Esophagus muscularis mucosa (tissue), 4 donors: ENCODE results near the gene STAT4. TPM values are rescaled to one million over a fixed set of nuclear protein-coding genes. Genes with fewer than 3 reads are reported as not detected.

Experiments used
- DNase-seq: peaks from one replicate; pipeline ENCODE4 v3.0.0-alpha.2; 2017; ENCODE audit errors: extremely low spot score
- H3K27ac ChIP-seq, 4 donors: fragments of 200-600 bp; sonication (generic); replicated peaks in 1 of 4; 1 replicate in 3 of 4; 2 replicates in 1 of 4; pipeline ENCODE4 v1.5.1; 2016 to 2019; ENCODE audit warnings: mild to moderate bottlenecking in 1 of 4
- H3K27me3 ChIP-seq, 4 donors: fragments of 200-600 bp; sonication (generic); one replicate each; pipeline versions ENCODE4 v1.5.1 to v1.6.0; 2016 to 2019
- H3K36me3 ChIP-seq, 4 donors: fragments of 200-600 bp; sonication (generic); one replicate each; pipeline ENCODE4 v1.5.1; 2016 to 2019
- H3K4me1 ChIP-seq, 4 donors: fragments of 200-600 bp; sonication (generic); one replicate each; pipeline ENCODE4 v1.5.1; 2016 to 2019
- H3K4me3 ChIP-seq, 4 donors: fragments of 200-600 bp; sonication (generic); 1 replicate in 2 of 4; 2 replicates in 2 of 4; pipeline ENCODE4 v1.5.1; 2016 to 2019; ENCODE audit warnings: mild to moderate bottlenecking in 4 of 4, moderate library complexity in 1 of 4
- H3K9me3 ChIP-seq, 4 donors: fragments of 200-600 bp; sonication (generic); 1 replicate in 3 of 4; 2 replicates in 1 of 4; pipeline ENCODE4 v1.5.1; 2016 to 2019
- EP300 ChIP-seq: sonication (generic); formaldehyde crosslinking; IDR thresholded peaks from one replicate; pipeline ENCODE4 v1.6.1; 2017; ENCODE audit warnings: antibody characterized with exemption
- POLR2A ChIP-seq: fragments of 450-650 bp; IDR thresholded peaks from one replicate; pipeline ENCODE4 v1.6.1; 2017; ENCODE audit warnings: antibody characterized with exemption, moderate library complexity, mild to moderate bottlenecking, low read depth
- POLR2AphosphoS5 ChIP-seq, 2 donors: sonication (generic); formaldehyde crosslinking; IDR thresholded peaks; one replicate each; pipeline ENCODE4 v1.6.1; 2017; ENCODE audit warnings: antibody characterized with exemption in 2 of 2
- WGBS: methylation state at CpG from one replicate; pipeline ENCODE4 v1.1.5; 2018; 5-methylcytosine and 5-hydroxymethylcytosine counted together
- intact Hi-C: fragments of 100-400 bp; cut with DNase I; formaldehyde crosslinking; loops from one replicate; pipeline ENCODE4 v1.15.1; 2023
- total RNA-seq, 4 donors: library from RNA; depleted of rRNA; stranded (reverse); fragments of >200 nt; gene quantifications; one replicate each; pipeline versions ENCODE4 v1.1.0 to v1.2.1, GENCODE V29; 2016
- TF ChIP-seq, protein P1 (sequence below), 3 experiments: fragments of 200-600 bp in 2 of 3; fragments of 450-650 bp in 1 of 3; sonication (generic) in 2 of 3; IDR thresholded peaks; one replicate each; pipeline ENCODE4 v1.5.1; 2017 to 2019; ENCODE audit warnings: antibody characterized with exemption in 3 of 3, mild to moderate bottlenecking in 2 of 3, moderate library complexity in 1 of 3

The STAT4 gene
- total RNA-seq, 4 donors from 2014 or later: 0.26 to 5.4 (median 2.4) TPM

DNA sequence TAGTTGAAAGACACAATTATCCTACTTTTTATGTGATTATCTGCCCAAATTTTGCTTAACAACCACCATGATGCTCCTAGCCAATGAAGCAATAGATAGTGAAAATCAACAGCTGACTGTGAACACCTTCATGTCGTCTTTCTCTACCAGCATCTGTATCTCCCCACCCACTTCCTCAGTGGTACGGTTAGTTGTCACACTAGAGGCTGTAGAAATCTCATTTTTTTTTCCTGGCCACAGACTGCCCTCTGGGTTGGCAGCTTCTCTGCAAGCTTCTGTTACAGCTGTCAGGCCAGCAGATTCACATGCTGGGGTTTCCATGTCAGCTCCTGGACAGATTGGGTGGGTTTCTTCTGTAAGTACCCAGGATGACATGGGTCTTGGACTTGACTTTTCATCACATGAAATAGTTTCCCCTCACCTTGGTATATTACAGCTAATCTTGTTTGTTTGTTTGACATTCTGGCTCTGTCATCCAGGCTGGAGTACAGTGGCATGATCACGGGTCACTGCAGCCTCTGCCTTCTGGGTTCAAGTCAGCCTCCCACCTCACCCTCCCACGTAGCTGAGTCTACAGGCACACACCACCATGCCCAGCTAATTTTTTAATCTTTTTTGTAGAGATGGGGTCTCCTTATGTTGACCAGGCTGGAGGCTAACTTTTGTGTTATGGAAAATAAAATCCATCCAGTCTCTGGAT is 24.3 kb downstream of the STAT4 start:
- WGBS: 57% methylated on average over 4 of the region's 4 CpGs
- H3K4me1 ChIP-seq: no peaks in the 10 kb centered on the region
- H3K36me3 ChIP-seq: no peaks in the 10 kb centered on the region
- DNase-seq: no peak
- H3K9me3 ChIP-seq: no peaks in the 10 kb centered on the region
- TF ChIP-seq POLR2A: no peak
- no peak for TF ChIP-seq EP300
- no peak overlapping the region for H3K4me3 ChIP-seq
- intact Hi-C loops: no loop called here
- H3K27me3 ChIP-seq: no peaks in the 10 kb centered on the region
- H3K27ac ChIP-seq: no peak overlapping the region

DNA sequence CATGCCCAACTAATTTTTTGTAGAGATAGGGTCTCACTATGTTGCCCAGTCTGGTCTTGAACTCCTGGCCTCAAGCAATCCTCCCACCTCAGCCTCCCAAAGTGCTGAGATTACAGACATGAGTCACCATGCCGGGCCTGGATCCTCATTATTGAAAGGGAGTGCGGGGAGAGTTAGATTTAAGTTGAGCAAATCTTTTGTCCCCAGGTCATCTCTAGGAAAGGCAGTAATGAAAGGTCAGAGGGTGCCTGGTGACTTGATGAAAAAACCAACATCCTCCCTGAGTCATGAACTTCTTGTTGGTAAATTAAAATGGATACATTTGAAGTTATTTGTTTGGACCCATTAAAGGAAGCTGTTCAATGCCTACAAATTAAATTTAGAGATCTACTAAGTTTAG is 25.1 kb downstream of the STAT4 start:
- TF ChIP-seq POLR2AphosphoS5 (IDR thresholded peaks at IDR 0.05) (no peak), EP300 (no peak), POLR2A (no peak)
- TF ChIP-seq, protein P1, sequence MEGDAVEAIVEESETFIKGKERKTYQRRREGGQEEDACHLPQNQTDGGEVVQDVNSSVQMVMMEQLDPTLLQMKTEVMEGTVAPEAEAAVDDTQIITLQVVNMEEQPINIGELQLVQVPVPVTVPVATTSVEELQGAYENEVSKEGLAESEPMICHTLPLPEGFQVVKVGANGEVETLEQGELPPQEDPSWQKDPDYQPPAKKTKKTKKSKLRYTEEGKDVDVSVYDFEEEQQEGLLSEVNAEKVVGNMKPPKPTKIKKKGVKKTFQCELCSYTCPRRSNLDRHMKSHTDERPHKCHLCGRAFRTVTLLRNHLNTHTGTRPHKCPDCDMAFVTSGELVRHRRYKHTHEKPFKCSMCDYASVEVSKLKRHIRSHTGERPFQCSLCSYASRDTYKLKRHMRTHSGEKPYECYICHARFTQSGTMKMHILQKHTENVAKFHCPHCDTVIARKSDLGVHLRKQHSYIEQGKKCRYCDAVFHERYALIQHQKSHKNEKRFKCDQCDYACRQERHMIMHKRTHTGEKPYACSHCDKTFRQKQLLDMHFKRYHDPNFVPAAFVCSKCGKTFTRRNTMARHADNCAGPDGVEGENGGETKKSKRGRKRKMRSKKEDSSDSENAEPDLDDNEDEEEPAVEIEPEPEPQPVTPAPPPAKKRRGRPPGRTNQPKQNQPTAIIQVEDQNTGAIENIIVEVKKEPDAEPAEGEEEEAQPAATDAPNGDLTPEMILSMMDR (IDR thresholded peaks at IDR 0.05): no peak
- WGBS: 50% methylated on average over 2 of the region's 2 CpGs
- intact Hi-C loops: no loop called here

DNA sequence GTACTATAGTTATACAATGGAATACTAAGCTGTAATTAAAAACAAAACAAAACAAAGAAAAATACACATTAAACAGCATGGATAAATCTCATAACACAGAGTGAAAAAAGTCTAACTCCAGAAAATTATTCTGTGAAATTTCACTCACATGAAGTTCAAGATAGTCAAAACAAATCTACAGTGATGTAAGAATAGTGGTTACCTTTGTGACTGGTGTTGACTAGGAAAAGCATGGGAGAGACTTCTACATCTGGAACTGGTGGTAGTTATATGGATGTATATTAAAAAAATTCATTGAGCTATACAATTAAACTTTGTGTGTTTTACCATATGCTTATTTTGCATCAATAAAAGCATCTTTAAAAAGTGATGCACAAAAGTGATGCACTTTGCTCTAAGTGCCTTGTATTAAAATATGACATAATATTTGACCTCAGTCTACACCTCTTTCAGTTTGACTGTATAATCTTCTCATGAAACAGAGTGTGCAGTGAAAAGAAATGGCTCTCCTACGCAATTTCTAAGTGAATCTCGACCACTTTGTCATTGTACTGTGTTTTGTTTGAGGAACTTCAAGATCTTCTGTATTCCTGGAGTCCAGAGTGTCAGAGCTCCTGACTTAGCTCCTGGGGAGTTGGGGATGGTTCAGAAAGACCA is 28.0 kb downstream of the STAT4 start:
- no peak for DNase-seq
- intact Hi-C loops: no loop called here
- no peaks in the 10 kb centered on the region for H3K27me3 ChIP-seq

More for the DNA sequence above, 25.1 kb downstream of the STAT4 start:
- Histone ChIP-seq H3K4me1 (no peaks in the 10 kb centered on the region), H3K4me3 (no peak overlapping the region), H3K9me3 (no peaks in the 10 kb centered on the region), H3K27ac (no peak overlapping the region), H3K27me3 (no peaks in the 10 kb centered on the region), H3K36me3 (no peaks in the 10 kb centered on the region)
- DNase-seq: no peak

DNA sequence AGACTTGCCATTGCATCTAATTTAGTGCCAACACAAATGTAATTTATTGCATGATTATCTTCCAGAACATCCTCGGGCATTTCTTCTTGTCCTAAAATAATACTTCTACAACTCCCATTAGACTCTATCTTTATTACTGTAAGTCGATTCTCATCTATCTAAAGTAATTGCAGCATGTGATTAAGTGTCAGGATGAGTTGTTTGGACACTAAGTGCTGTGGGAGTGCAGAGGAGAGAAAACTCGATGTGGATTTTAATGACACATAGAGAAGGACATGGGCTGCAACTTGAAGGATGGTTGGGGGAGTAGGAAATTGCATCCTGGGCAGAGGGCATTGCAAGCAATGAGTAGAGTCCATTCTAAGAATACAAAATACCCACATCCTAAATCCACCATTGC is 33.5 kb downstream of the STAT4 start:
- Histone ChIP-seq H3K27me3 (no peaks in the 10 kb centered on the region), H3K27ac (no peak overlapping the region), H3K9me3 (no peaks in the 10 kb centered on the region), H3K4me1 (no peaks in the 10 kb centered on the region), H3K4me3 (no peak overlapping the region), H3K36me3 (no peaks in the 10 kb centered on the region)
- DNase-seq: no peak
- WGBS: 27% methylated on average over 3 of the region's 3 CpGs
- TF ChIP-seq, protein P1 (IDR thresholded peaks at IDR 0.05): no peak
- no peak for TF ChIP-seq POLR2AphosphoS5 (IDR thresholded peaks at IDR 0.05)
- TF ChIP-seq EP300: no peak
- no peak for TF ChIP-seq POLR2A
- intact Hi-C loops: no loop called here

More for the DNA sequence above, 28.0 kb downstream of the STAT4 start:
- Histone ChIP-seq H3K9me3 (no peaks in the 10 kb centered on the region), H3K36me3 (no peaks in the 10 kb centered on the region), H3K27ac (no peak overlapping the region), H3K4me1 (no peaks in the 10 kb centered on the region), H3K4me3 (no peak overlapping the region)
- TF ChIP-seq, protein P1 (IDR thresholded peaks at IDR 0.05): no peak
- TF ChIP-seq POLR2AphosphoS5 (IDR thresholded peaks at IDR 0.05) (no peak), POLR2A (no peak), EP300 (no peak)
- 91% methylated on average over 2 of the region's 2 CpGs for WGBS

DNA sequence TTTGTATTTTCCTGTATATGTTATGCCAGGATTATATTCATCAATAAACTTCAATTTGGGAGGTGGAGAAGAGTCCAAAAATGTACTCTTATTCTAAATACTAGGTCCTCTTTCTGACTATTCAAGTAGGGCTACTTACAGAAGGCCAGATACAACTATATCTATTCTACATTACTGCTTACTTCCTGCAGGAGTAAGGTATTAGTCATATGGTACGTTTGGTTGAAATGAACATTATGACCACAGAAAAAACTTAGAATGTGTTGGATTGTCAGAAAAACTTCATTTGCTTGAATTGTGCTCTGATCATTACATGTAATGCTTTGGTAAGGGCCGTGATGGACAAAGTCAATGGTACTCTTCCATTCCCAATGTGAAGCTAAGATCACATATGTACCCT is 35.0 kb downstream of the STAT4 start:
- 65% methylated on average over 2 of the region's 2 CpGs for WGBS
- intact Hi-C loops: no loop called here
- Histone ChIP-seq H3K36me3 (no peaks in the 10 kb centered on the region), H3K27me3 (no peaks in the 10 kb centered on the region), H3K9me3 (no peaks in the 10 kb centered on the region), H3K27ac (no peak overlapping the region), H3K4me3 (no peak overlapping the region), H3K4me1 (no peaks in the 10 kb centered on the region)
- TF ChIP-seq POLR2AphosphoS5 (IDR thresholded peaks at IDR 0.05): no peak
- TF ChIP-seq POLR2A: no peak
- no peak for TF ChIP-seq EP300
- TF ChIP-seq, protein P1 (IDR thresholded peaks at IDR 0.05): no peak
- no peak for DNase-seq
